ENCODE data around the gene TENM4.

The TENM4 gene

DNA sequence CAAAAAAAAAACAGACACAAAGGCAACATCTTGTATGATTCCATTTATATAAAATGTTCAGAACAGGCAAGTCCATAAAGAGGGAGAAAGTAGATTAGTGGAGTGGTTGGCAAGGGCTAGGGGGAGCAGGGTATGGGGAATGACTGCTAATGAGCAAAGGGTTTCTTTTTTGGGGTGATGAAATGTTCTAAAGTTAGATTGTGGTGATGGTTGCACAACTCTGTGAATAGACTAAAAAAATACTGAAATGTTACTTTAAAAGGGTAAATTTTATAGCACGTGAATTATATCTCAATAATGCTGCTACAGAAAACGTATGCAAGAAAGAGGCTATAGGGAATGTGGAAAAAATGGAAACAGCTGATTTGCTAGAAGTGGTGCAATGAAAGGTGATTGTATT is 155.1 kb downstream of the TENM4 start:
- no peak for DNase-seq

DNA sequence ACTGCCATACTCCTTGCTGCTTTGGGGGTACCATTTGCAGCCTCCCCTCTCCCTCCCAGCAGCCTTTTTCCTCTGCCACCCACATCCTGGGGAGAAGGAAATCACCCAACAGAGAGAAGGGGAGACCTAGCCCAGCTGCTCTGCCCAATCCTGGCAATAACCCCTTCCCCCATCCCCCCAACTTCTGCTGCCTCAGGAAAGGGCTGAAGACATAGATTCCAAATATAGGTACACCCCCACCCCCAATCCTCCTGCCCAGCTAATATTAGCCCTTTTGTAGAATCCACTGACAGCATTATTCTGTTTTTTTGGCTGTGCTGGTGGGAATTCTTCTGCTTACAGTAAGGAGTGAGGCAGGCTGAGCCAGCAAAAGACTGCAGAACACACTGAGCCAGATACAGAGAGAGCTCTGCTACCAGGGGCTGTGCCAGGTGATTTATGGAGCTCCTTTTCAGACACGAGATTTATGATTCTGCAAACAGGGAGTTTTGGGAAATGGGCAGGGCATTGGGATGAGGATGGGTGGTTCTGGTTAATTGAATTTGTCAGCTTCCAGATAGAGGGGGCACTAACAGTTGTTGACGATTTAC is 164.0 kb downstream of the TENM4 start:
- DNase-seq, result no peak

DNA sequence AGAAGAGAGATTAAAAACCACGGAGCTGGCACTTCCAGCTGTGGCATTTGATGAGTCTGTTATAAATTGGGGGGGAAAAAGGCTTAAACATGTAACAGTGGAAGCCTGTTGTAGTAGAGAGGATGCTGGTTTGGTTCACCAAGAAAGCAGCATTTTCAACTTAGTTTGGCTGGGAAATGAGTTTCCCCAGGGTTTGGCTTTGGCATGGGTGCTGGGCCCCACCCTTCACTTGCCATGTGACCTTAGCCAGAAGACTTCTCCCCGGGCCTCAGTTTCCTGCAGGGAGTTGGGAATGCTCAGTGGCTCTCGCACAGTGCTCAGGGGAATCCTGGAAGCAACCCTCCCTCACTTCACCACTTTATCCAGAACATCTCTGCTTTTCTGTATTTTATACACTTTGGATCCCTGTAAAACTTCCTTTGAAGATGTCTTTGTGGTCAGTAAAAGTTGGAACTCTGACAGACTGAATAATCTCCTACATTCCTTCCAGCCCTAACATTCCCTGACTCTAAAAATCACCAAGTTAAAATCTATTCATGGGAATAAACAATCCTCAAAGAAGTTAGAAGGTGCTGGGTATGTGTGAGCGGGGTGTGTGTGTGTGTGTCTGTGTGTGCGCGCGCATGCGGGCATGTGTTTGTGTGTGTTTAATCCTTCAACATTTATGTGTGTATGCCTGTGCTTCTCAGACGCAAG is 166.0 kb downstream of the TENM4 start:
- no peak for DNase-seq

DNA sequence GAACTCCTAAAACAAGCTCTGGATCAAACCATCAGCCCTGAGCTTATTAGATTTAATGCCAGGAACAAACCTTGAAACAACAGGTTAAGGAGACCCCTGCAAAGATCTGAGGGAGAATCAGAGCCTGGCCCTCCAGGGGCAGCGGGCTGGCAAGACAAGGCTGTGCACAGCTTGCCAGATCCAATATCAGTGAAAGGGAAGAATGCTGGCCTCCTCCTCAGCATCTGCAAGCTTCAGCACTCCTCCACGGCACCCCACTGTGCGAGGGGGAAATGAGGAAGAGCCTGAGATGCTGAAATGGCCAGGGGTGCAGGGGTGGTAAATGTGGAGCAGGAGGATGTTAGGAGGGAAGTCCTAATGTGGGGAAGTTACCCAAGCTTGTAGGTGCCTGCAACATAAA is 167.0 kb downstream of the TENM4 start:
- no peak for DNase-seq

DNA sequence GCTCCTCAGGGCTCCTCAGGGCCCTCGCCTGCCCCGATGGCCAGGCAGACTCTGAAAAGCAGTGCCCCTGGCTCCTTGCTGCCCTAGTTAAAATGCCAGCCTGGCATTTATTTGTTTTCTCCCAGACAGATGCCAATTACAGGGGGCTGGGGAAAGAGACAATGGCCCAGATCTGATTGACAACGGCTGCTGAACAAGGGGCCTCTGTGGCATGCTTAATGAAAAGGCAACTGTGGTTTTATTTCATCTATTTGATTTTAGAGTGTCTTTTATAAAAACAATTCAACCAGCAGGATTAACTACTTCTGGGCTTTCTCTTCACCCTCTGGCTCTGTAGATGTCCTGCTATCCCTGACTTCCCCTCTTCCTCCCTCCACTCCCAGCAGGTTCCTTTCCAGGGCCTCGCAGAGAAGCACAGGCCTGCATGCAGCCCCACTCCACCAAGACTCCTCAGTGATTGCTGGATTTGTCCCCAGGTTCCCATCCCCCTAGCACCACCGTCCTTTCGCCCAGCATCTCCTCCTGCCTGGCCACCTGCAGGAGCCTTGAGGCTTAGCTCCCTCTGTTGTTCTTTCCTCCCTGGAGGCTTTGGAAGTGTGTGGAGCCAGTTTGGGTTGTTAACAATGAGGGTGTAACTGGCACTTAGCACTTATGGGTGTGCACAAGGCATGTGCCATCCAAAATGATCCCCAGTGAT is 171.1 kb downstream of the TENM4 start:
- DNase-seq, result no peak

DNA sequence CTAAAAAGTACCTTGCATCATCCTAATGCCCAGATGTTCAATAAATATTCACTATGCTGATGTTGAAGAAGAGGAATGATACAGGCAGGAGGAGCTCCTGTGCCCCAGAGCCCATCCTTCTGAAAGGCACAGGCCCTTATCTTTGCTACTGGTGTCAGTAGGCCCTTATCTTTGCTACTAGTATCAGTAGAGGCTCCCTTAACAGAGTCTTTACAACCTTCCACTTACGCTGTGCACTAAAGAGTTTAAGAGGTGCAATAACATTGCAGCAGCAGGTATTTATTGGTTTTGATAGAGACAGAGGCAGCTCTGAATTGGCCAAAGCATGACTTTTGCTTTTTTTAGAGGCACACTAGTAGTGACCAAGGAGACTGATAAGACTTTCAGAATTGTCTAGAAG is 174.4 kb downstream of the TENM4 start:
- no peak for DNase-seq

DNA sequence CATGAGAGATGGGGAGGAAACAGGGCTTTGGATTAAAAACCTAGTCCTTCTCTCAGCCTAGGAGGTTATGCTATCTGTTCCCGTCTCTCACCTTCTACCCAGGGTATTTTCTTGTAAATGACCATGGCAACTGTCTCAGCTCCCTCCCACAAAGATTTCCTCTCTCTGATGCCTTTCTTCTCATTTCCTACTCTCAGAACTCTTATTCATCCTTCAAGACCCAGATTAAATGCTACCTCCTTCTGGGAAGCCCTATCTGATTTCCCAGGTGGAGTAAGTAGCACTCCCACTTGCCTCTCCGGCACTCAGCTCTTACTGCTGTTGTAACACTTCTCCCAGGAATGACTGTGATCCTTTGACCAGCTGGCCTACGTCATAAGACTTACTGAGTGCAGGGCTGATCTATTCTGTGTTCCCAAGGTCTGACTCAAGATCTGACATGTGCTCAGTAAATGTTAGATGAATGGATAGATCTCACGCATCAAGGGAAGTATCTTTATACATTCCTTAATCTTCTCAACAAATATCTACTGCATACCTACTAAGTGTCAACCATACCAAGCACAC is 175.0 kb downstream of the TENM4 start:
- no peak for DNase-seq

DNA sequence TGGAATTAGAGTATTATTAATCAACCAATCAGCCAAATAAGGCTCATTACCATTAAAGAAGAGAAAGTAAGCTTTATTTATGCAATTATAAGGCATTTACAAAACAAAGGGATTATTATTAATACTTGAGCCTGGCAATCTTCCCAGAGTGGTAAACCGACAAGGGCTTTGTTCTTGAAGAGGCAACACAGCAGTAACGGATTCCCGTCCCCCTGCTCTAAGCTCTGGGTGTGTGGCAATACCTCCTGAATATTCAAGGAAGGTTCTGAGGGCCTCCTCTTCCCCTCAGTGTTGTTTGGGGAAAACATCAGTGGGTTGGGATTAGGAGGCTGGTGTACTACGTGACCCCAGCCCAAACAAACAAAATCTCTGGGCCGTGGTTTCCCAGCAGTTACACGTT is 176.5 kb downstream of the TENM4 start:
- DNase-seq, result no peak

DNA sequence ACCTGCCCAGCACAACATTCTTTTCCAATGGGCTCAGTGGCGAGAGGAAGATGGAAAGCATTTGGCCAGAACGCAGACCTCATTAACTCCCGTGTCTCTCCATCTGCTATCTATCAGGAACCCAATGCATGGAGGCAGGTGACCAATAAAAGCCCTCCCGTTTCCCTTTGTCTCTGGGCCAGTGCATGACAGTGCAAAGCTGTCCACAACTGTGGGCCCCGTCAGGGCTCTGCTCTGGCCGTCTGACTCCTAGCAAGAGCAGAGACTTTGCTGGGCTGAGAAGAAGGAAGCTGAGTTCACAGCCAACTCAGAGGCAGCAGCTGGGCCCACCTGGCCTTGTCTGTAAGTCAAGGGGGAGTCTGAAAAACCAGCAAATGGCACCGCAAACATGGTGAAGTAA is 177.8 kb downstream of the TENM4 start:
- no peak for DNase-seq

DNA sequence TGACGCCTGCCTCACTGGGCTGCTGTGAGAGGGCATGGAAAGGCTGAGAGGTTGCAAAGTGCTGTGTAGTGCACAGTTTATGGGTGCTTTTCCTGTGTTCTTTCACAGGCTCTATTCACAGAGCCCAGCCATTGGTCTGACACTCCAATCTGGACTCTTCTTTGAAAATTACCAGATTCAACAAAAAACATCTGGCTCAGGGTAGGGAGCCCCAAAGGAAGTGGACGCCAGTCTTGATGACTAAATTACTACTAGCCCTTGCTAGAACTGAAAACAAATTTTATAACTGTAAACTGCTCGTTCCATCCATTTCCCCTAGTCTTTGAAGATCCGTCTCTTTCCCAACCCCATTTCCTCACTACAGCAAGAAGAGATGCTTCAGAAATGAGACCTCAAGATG is 178.6 kb downstream of the TENM4 start:
- no peak for DNase-seq

DNA sequence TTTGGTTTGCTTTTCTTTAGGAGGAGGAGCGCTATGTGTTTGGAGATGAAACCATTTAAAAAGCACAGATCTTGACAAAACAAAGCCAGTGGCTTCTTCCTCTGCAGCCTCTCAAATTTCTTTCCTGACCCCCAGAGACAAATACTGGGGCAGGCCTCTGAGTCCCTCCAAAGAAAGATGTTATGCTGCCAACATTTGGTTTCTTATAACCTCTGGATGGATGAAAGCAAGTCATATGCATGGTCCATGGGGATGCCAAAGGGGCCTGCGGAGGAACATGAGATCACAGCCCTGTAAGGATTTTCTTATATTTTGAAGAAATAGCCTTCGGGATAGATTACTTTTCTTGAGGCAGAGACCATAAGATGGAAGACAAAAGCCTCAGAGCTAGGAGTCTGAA is 179.1 kb downstream of the TENM4 start:
- DNase-seq, result no peak

DNA sequence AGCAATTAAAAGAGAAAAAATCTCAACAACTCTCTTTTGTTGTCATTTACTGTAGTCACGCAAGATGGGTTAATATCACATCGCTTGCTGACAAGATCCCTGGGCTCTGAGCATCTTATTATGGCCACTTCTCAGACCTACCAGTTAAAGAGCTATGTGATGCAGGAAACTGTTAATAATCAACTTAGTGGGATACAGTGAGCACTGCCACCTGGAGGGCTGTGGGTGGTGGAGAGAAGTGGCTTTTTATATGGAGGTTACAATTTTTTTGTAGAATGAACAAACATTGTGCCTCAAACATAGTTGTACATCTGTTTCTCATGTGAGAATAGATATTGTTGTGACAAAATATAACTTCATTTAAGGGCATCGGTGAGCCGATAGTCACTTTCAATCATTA is 181.0 kb downstream of the TENM4 start:
- no peak for DNase-seq

DNA sequence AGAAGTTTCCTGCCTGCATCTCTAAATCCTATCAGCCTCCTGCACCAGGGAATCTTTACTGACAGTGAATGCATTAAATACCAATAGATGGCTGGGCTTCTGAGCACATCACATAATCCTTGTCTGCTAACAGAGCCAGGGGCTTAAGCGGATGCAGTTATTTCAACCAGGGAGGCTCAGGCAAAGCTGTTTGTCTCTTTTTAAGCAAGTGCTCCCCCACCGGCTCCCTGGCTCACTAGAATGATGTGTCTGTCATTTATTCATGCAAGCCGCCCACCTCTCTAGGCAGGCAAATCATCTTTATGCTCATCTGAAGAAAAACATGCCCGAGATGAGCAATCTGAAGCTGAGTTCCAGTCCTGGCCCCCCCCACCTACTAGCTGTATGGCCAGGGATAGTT is 182.3 kb downstream of the TENM4 start:
- DNase-seq, result no peak

DNA sequence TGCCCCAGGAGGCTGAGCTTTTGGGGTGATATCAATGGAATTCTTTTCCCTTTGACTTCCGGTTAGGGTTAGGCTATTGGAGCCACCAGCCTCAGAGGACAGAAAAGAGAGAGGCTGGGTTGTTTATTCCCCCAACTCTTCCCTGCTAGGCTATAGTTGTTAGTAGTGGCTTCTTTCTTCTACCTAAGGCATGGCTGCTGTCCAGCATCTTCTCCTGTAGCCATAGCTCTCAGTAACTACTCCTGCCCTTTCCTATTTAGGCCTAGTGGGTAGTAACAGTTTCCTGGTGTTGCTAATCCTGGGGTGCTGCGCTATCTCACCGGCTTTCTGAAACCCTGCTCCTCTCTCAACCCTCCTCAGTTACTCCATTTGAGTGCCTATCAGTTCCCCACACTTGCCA is 184.9 kb downstream of the TENM4 start:
- no peak for DNase-seq

DNA sequence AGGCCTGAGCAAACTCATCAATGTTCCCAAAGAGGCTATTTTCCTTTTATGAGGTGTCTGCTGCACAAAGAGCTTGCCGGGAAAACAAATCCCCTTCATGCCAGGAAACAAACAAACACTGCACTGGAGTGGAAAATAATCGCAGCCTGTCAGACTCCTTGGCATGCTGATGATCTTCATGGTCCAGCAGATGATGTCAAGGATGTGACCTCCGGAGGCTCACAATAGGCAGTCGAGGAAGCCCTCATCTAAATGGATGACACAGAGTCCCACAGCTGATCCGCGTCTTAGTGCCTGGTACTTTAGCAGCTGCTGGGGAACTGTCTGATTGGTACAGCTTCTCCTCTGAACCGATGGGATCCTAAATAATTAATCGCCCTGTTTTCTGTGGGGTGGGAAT is 187.6 kb downstream of the TENM4 start:
- no peak for DNase-seq

DNA sequence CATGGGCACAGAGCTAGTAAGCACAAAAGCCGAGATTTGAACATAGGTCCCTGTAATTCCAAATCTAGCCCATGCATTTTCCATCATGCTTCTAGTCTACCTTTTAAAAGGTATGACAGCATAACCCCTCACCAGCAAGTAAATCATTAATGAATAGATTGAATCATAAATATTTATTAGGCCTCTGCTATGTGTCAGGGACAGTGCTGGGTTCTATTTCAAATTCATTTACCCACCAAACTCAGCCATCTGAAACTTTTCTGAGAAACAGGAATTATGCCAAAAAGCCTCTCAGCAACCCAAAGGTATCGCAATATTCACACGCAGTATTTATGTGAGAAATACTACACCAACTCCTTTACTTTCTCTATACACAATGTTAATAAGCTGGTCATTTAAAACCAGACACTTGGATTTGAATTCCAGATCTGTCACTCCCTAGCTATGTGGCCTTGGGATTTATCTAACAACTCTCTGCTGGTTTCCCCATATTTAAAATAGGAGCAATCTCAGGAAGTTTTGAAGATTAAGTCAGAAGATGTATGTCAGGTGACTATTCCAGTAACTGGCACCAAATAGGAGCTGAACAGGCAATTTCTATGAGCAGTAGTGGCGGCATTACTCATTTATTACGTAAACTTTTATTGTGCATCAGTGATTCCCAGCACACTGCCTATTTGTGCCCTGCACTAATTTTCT is 191.4 kb downstream of the TENM4 start:
- no peak for DNase-seq

DNA sequence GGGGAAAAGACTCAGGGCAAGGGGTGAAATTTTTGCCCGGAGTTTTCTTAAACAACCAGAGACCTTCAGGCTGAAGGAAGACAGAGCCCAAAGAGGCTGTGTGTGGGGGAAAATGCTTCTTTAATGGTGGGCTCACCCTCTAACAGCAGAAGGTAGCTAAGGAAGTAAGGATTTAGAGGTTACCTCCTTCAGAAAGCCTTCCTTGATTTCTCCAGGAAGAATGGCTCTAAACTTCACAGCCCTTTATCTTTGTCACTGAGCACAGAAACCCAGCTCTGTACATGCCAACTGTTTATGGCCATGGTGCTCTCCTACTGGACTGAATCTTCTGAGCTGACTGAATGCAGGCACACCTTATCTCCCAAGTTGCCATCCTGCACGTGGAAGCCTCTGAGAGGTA is 196.0 kb downstream of the TENM4 start:
- no peak for DNase-seq

DNA sequence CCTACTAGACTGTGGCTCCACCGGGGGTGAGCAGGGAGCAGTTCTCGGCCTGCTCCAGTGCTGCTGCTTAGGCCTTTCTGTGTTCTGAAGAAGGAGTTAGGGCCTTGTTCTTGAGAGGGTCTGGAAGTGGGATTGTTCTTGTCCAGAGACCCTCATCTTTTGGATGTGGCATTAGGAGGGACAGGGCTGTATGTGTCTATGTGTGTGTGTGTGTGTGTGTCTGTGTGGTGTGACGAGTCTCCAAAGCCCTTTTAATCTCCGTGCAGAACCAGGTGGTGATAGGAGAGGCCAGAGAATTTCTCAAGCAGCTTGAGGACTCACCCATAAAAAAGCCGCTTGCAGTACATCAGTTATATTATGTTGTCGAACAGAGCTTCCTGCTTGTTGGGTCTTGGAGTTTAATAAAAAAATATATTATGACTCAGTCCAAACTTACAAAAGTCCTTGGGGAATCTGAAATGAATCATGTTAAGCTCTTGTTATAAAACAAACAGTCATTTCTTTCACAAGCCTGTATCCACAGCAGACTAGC is 196.5 kb downstream of the TENM4 start:
- DNase-seq, result no peak

DNA sequence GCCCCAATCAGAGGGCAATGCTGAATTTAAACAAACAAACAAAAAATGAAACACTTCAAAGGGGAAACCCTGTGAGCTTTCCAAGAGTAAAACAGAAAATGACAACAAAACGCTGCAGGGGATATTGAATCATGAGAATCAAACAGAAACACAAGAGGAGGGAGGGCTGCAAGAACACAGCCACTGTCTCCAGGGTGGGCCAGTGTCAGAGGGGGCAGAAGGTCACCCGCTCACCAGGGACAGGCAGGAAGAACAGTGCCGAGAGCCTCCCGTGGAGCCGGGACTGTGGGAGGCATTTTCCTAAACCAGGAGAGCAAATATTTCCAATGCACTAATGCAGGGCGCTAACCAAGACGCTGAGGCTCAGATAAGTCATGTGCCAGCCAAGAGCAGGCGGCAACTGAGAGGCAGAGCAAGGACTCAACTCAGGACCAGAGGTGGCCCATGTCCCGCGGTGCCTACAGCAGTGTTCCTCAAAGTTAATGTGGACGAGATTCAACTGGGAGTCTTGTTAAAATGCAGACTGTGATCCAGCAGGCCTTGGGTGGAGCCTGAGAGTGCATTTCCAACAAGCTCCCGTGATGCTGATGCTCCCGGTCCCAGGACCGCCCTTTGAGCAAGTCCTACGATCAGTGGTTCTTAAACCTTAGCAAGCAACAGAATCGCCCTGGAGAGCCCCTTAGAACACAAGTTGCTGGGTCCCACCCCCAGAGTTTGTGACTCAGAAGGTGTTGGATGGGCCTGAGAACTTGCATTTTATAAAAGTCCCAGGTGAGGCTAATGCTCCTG is 197.2 kb downstream of the TENM4 start:
- DNase-seq, result no peak

DNA sequence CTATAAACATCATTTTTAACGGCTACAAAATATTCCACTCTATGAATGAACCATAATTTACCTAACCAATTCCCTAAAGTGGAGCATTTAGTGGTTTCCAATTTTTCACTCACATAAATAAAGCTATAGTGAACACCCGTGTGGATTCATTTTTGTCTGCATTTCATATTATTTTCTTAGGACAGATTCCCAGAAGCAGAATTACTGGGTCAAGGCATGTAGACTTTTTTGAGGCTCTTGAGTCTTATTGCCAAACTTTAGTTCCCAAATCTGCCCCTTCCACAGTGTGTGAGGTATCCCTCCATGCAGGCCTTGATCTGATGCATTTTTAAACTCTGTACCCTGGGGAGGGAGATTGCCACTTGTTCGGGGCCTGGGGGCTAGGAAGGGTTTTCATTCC is 198.2 kb downstream of the TENM4 start:
- DNase-seq, result no peak

DNA sequence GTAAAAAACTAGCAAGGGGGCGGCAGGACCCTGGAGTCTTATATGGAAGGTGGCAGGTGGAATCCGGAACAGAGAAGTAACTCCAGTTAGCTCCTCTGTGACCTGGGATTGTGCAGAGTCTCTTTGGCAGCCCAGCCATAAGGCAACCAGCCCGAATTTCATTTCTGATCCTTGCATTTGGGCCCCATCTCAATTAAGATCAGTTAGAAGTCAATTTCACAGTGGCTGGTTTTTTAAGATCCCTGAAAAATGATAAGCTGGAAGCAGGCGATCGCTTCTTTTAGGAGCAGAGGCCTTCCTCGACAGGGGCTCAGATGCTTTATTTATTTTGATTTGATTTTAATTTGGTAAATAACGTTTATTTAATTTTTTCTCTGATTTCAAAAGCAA is 199.0 kb downstream of the TENM4 start:
- no peak for DNase-seq

DNA sequence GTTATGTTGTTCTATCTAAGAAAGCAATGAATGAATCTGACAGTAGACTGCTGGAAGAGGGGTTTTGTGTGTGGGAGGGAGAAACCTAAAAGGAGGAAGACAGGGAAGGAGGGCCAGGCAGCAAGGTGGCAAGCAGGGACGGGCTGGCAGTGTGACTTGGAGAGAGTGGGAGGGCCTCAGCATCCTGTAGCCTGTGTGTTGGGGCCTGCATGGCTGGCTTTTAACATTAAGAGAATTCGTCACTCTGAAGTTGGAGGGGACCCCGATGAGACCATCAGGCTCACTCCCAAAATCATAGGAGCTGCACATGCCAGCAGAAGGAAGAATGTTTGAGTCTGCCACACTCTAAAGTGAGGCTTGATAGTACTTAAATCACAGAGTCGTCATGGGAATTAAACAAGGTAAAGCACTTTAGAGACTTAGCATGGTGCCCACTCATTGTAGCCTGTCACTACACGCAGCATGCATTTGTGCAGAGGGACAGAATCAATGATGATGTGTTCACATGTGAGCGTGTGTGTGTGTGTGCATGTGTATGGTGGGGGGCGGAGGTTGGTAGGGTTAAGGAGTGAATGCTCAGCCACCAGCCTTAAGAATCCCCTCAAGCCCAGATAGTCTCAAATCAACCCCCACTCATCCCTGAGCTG is 199.5 kb downstream of the TENM4 start:
- no peak for DNase-seq

Measured in DMS153 (cell line).